WTC11 (cell line): ENCODE data around the gene ACSF3. TPM values are rescaled to one million over a fixed set of nuclear protein-coding genes. Genes with fewer than 3 reads are reported as not detected.
A peak's percentile ranks its signal among the peaks of the same experiment; 100 is the strongest.

Experiments used
- ATAC-seq: fragments of 200-7000 bp; cut with Tn5 transposase; 2 replicates; pipeline ENCODE4 v1.10.0; 2021; ENCODE audit warnings: mild to moderate bottlenecking, moderate library complexity
- CTCF ChIA-PET: fragments of 300-600 bp; sonication (Branson Sonifier 250); formaldehyde crosslinking; loops from one replicate; lab custom pipeline; 2021; ENCODE audit warnings: antibody characterized with exemption; lab: Charles Lee
- POLR2A ChIA-PET: fragments of 350-600 bp; sonication (Branson Sonifier 250); formaldehyde crosslinking; loops from one replicate; lab custom pipeline; 2021; ENCODE audit warnings: antibody characterized with exemption; lab: Charles Lee
- DNase-seq: peaks from one replicate; pipeline ENCODE4 v3.0.0; 2021; ENCODE audit warnings: low spot score
- H3K27ac Mint-ChIP-seq: 2 replicates; pipeline ENCODE4 v1.8.0; 2021; ENCODE audit warnings: mixed read lengths
- H3K27me3 Mint-ChIP-seq: 2 replicates; pipeline ENCODE4 v1.8.0; 2021; ENCODE audit warnings: low read depth, mild to moderate bottlenecking, moderate library complexity, mixed read lengths
- H3K36me3 Mint-ChIP-seq: 2 replicates; pipeline ENCODE4 v1.8.0; 2021; ENCODE audit warnings: mixed read lengths
- H3K4me1 Mint-ChIP-seq: 2 replicates; pipeline ENCODE4 v1.8.0; 2022; ENCODE audit warnings: mixed read lengths
- H3K4me3 Mint-ChIP-seq: 2 replicates; pipeline ENCODE4 v1.8.0; 2021; ENCODE audit warnings: mild to moderate bottlenecking, moderate library complexity, mixed read lengths
- H3K9me3 Mint-ChIP-seq: 2 replicates; pipeline ENCODE4 v1.8.0; 2021; ENCODE audit warnings: mixed read lengths
- ATF1 ChIP-seq: sonication (generic); formaldehyde crosslinking; IDR thresholded peaks from 2 replicates; pipeline ENCODE4 v1.8.1; 2023; ENCODE audit warnings: mild to moderate bottlenecking, moderate library complexity, missing genetic modification reagents
- EMX1 ChIP-seq: fragments of 250-450 bp; sonication (Bioruptor Pico); IDR thresholded peaks from 2 replicates; pipeline ENCODE4 v1.8.0; 2021; ENCODE audit warnings: mild to moderate bottlenecking
- ETV6 ChIP-seq: sonication (generic); formaldehyde crosslinking; IDR thresholded peaks from 2 replicates; pipeline ENCODE4 v1.8.1; 2022; ENCODE audit warnings: mild to moderate bottlenecking, missing genetic modification reagents
- FOXK1 ChIP-seq: sonication (generic); formaldehyde crosslinking; IDR thresholded peaks from 2 replicates; pipeline ENCODE4 v1.8.0; 2022; ENCODE audit warnings: mild to moderate bottlenecking, moderate library complexity, missing genetic modification reagents
- FOXP1 ChIP-seq: sonication (generic); formaldehyde crosslinking; IDR thresholded peaks from 2 replicates; pipeline ENCODE4 v1.8.0; 2022; ENCODE audit warnings: missing genetic modification reagents, mild to moderate bottlenecking, moderate library complexity, borderline replicate concordance
- HMGA2 ChIP-seq: fragments of 250-450 bp; sonication (Bioruptor Pico); IDR thresholded peaks from 2 replicates; pipeline ENCODE4 v1.4.0; 2021; ENCODE audit warnings: mild to moderate bottlenecking, moderate library complexity
- KAT7 ChIP-seq: sonication (generic); formaldehyde crosslinking; IDR thresholded peaks from 2 replicates; pipeline ENCODE4 v1.8.1; 2023; ENCODE audit warnings: missing genetic modification reagents, mild to moderate bottlenecking, borderline replicate concordance
- MYBL2 ChIP-seq: sonication (generic); formaldehyde crosslinking; IDR thresholded peaks from 2 replicates; pipeline ENCODE4 v1.8.1; 2023; ENCODE audit warnings: mild to moderate bottlenecking, moderate library complexity, missing genetic modification reagents
- SOX15 ChIP-seq: fragments of 250-450 bp; sonication (Bioruptor Pico); IDR thresholded peaks from 2 replicates; pipeline ENCODE4 v1.9.0; 2021; ENCODE audit warnings: mild to moderate bottlenecking
- SP1 ChIP-seq: sonication (generic); formaldehyde crosslinking; conservative IDR thresholded peaks from 2 replicates; pipeline ENCODE4 v1.8.1; 2022; ENCODE audit warnings: missing genetic modification reagents
- TCF7 ChIP-seq: sonication (generic); formaldehyde crosslinking; IDR thresholded peaks from 2 replicates; pipeline ENCODE4 v1.8.0; 2022; ENCODE audit warnings: mild to moderate bottlenecking, low read depth, missing genetic modification reagents, moderate library complexity
- TEAD1 ChIP-seq: sonication (generic); formaldehyde crosslinking; IDR thresholded peaks from 2 replicates; pipeline ENCODE4 v1.8.0; 2022; ENCODE audit warnings: mild to moderate bottlenecking, missing genetic modification reagents
- ZNF317 ChIP-seq: sonication (generic); formaldehyde crosslinking; IDR thresholded peaks from 2 replicates; pipeline ENCODE4 v1.8.1; 2023; ENCODE audit warnings: low read depth, mild to moderate bottlenecking, moderate library complexity, missing genetic modification reagents, borderline replicate concordance
- ZNF416 ChIP-seq: fragments of 250-450 bp; sonication (Bioruptor Pico); IDR thresholded peaks from 2 replicates; pipeline ENCODE4 v1.9.0; 2021; ENCODE audit warnings: mild to moderate bottlenecking, inconsistent platforms
- total RNA-seq: library from RNA; stranded (reverse); gene quantifications from 3 replicates; pipeline ENCODE4 v1.2.3, GENCODE V29; 2021
- TF ChIP-seq, protein P1 (sequence below): fragments of 250-450 bp; sonication (Bioruptor Pico); IDR thresholded peaks from 2 replicates; pipeline ENCODE4 v1.9.0; 2021; ENCODE audit warnings: mild to moderate bottlenecking
- TF ChIP-seq, protein P2 (sequence below): fragments of 200-600 bp; IDR thresholded peaks from 2 replicates; pipeline ENCODE4 v1.8.0; 2022; ENCODE audit warnings: antibody characterized with exemption
- TF ChIP-seq, protein P3 (sequence below): fragments of 250-450 bp; sonication (Bioruptor Pico); conservative IDR thresholded peaks from 2 replicates; pipeline ENCODE4 v1.9.0; 2021; ENCODE audit warnings: mild to moderate bottlenecking

Gene ACSF3
- total RNA-seq, 1 experiment from 2014 or later: 22.9 TPM

DNA sequence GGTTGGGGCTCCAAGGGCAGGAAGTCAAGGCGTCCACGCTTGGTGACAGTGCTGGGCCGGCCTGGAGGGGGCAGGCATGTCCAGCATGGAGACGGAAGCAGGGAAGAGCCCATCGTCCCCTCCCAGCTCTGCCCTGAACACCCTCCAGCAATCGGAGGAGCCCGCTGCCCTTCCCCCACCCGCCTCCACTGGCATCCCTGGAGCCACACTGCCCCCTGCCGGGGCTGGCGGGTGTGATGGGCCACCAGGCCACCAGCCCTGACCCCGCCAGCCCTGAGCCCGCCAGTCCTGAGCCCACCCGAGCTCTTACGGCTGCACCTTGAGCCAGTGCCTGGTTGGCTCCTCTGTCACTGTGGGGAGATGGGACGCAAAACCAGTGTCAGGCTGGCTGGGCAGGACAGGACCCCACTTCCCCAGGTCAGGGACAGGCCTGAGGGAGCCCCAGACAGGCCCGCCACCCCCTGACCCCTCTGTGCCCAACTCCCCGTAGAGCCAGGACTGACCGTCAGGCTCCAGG is 73.8 kb downstream of the ACSF3 start (continued):
- TF ChIP-seq, protein P1, sequence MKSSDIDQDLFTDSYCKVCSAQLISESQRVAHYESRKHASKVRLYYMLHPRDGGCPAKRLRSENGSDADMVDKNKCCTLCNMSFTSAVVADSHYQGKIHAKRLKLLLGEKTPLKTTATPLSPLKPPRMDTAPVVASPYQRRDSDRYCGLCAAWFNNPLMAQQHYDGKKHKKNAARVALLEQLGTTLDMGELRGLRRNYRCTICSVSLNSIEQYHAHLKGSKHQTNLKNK: no peak
- TF ChIP-seq HMGA2 (CRISPR knock-in tag): 0 out of 2 replicates have a peak, but pooled peaks have one; percentile 18
- TF ChIP-seq MYBL2 (CRISPR knock-in tag): peak; percentile 75; the same call in 1 of the 2 replicates
- peak; percentile 72; the same call in 1 of the 2 replicates for TF ChIP-seq ETV6 (CRISPR knock-in tag)
- TF ChIP-seq ATF1 (CRISPR knock-in tag): no peak
- TF ChIP-seq ZNF317 (CRISPR knock-in tag): no peak
- TF ChIP-seq FOXK1 (CRISPR knock-in tag): 0 out of 2 replicates have a peak, but pooled peaks have one; percentile 28
- TF ChIP-seq ZNF416 (CRISPR knock-in tag): no peak
- peak; percentile 74; the same call in 1 of the 2 replicates for TF ChIP-seq TEAD1 (CRISPR knock-in tag)
- TF ChIP-seq SP1: peak; percentile 79
- TF ChIP-seq KAT7 (CRISPR knock-in tag): no peak
- TF ChIP-seq FOXP1 (CRISPR knock-in tag): peak; percentile 76; the same call in 1 of the 2 replicates
- TF ChIP-seq, protein P2, sequence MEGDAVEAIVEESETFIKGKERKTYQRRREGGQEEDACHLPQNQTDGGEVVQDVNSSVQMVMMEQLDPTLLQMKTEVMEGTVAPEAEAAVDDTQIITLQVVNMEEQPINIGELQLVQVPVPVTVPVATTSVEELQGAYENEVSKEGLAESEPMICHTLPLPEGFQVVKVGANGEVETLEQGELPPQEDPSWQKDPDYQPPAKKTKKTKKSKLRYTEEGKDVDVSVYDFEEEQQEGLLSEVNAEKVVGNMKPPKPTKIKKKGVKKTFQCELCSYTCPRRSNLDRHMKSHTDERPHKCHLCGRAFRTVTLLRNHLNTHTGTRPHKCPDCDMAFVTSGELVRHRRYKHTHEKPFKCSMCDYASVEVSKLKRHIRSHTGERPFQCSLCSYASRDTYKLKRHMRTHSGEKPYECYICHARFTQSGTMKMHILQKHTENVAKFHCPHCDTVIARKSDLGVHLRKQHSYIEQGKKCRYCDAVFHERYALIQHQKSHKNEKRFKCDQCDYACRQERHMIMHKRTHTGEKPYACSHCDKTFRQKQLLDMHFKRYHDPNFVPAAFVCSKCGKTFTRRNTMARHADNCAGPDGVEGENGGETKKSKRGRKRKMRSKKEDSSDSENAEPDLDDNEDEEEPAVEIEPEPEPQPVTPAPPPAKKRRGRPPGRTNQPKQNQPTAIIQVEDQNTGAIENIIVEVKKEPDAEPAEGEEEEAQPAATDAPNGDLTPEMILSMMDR: peak; percentile 80

DNA sequence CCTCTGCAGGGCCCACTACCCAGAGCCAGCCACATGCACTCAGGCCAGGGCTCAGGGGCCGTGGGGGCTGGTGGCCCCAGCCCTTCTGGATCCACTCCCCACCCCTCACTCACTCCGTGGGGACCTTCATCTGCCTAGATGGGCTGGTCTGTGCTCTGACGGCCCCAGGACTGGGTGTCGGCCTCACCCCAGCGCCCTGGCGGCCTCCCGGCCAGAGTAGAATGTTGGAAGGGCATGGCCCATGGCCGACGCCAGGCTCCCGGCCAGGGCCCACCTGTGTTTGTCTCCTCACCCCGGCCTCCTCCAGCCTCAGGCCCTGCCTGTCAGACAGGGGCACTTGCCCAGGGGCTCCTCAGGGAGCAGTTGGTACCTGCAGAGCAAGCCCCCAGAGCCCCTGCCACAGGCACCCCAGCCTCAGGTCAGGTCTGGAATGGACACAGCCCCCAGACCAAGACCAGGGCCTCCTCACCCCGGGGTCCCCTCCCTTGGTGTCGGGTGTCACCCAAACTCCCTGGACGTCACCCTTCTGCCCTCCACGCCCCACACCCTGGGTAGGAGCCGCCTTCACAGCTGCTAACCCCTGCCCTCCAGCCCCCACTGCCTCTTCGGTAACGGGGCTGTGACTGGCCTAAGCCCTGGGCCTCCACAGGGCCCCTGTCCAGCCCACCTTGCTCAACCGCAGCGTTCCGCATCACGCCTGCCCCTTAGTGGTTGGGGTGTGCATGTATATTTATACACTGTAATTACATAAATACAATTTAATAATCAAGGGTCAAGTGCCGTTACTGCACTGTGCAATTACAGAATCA is 74.9 kb downstream of the ACSF3 start:
- H3K4me3 Mint-ChIP-seq: no peak overlapping the region
- POLR2A ChIA-PET: no interaction called here
- no peak for ATAC-seq
- H3K4me1 Mint-ChIP-seq: peaks cover 10% of the 10 kb centered on the region
- no peaks in the 10 kb centered on the region for H3K9me3 Mint-ChIP-seq
- DNase-seq: no peak
- H3K27ac Mint-ChIP-seq: no peak overlapping the region
- TF ChIP-seq SOX15 (CRISPR knock-in tag) (no peak), EMX1 (CRISPR knock-in tag) (no peak)
- TF ChIP-seq, protein P3, sequence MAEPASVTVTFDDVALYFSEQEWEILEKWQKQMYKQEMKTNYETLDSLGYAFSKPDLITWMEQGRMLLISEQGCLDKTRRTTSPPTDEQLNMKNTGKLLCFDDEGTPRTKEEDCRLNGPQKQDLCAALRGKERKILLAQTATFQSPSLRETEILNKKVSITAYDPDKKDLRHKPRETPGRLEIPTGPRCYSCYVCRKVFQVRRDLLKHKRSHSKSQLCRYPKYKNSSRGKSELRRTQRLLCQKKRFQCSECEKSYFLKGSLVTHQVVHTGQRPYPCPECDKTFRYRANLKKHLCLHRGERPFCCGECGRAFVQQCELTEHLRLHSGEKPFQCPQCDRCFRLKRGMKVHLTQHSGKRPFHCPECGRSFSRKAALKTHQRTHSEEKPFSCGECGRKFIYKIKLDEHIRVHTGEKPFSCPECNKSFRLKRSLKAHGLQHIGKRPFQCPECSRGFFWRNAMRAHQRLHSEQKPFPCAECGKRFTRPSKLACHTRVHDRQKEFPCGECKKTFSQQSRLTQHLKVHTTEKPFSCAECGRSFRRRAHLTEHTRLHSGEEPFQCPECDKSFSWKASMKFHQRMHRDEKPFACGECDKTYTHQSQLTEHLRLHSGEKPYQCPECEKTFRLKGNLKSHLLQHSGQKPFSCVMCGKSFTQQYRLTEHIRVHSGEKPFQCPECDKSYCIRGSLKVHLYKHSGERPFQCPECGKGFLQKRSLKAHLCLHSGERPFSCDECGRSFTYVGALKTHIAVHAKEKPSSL (CRISPR knock-in tag): no peak
- TF ChIP-seq, all 79 proteins: peak for 0
- no peaks in the 10 kb centered on the region for H3K36me3 Mint-ChIP-seq
- H3K27me3 Mint-ChIP-seq: peaks cover 6% of the 10 kb centered on the region; the same call in 1 of the 2 replicates
- CTCF ChIA-PET: interaction anchor here (1.2 to 2.6 kb wide), 7 partner anchors 32 to 432 kb away, joined by 3 to 47 read pairs (median 17); partner anchors contain the start of genes APRT and SLC22A31

DNA sequence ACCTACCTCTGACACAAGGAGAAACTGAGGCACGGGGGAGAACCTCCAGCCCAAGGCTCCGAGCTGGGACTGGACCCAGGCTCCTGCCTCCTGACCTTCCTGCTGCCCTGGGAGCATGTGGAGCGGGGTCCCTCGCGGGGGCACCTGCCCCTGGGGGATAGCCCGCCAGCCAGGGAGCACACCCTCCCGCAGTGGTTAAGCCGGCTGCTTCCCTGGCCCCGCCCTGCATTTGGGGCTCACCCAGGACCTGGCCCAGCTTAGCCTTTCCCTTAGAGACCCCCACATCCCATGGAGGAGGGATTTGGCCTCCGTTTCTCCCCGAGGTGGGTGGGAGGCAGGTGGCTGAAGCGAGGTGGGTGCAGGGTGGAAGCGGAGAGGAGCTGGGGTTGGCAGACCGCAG is 76.1 kb downstream of the ACSF3 start:
- DNase-seq (no peak), ATAC-seq (no peak)
- ChIA-PET CTCF (interaction anchor here (0.6 to 1.3 kb wide), 2 partner anchors 349 to 432 kb away, joined by 3 read pairs; no protein-coding TSS in a partner anchor), POLR2A (no interaction called here)
- H3K27ac Mint-ChIP-seq: no peak overlapping the region
- no peaks in the 10 kb centered on the region for H3K36me3 Mint-ChIP-seq
- TF ChIP-seq, protein P2: no peak
- peak; percentile 16; the same call in 1 of the 2 replicates for TF ChIP-seq TCF7 (CRISPR knock-in tag)
- peaks cover 6% of the 10 kb centered on the region; the same call in 1 of the 2 replicates for H3K27me3 Mint-ChIP-seq
- peaks cover 14% of the 10 kb centered on the region for H3K4me1 Mint-ChIP-seq
- no peak overlapping the region for H3K4me3 Mint-ChIP-seq
- no peaks in the 10 kb centered on the region for H3K9me3 Mint-ChIP-seq
